CD4-positive, alpha-beta T cell (primary cell): ENCODE measurements around the gene C8B. TPM values are rescaled to one million over a fixed set of nuclear protein-coding genes. Genes with fewer than 3 reads are reported as not detected.

ENCODE experiments used
- ATAC-seq: fragments of 200-7000 bp; cut with Tn5 transposase; one replicate; pipeline ENCODE4 v1.10.0; 2022; ENCODE audit warnings: mild to moderate bottlenecking; ENCODE audit not compliant: poor library complexity
- CTCF ChIA-PET: fragments of 350-600 bp; sonication (Branson Sonifier 250); formaldehyde crosslinking; loops from one replicate; lab custom pipeline; 2021; ENCODE audit warnings: antibody characterized with exemption, inconsistent platforms; lab: Charles Lee
- POLR2A ChIA-PET: fragments of 350-600 bp; sonication (Branson Sonifier 250); formaldehyde crosslinking; loops from one replicate; lab custom pipeline; 2021; ENCODE audit warnings: antibody characterized with exemption, inconsistent platforms; lab: Charles Lee
- DNase-seq, 14 experiments: peaks; one replicate each; pipeline ENCODE4 v3.0.0-alpha.2; 2013 to 2020; ENCODE audit warnings: mixed read lengths in 2 of 14
- H3K27ac ChIP-seq, 2 donors: one replicate each; pipeline versions ENCODE4 v1.5.1 to v1.7.0; 2013; ENCODE audit warnings: low read length in 2 of 2, low read depth in 1 of 2, mild to moderate bottlenecking in 1 of 2
- H3K27me3 ChIP-seq, 2 experiments: 1 replicate in 1 of 2; 2 replicates in 1 of 2; pipeline versions ENCODE4 v1.6.1 to v1.7.0; 2013; ENCODE audit warnings: low read length in 2 of 2, control low read depth in 1 of 2, mild to moderate bottlenecking in 1 of 2, moderate library complexity in 1 of 2; ENCODE audit not compliant: insufficient read depth in 2 of 2, control insufficient read depth in 1 of 2
- H3K36me3 ChIP-seq: one replicate; pipeline ENCODE4 v1.6.1; 2013; ENCODE audit warnings: low read length, control low read depth; ENCODE audit not compliant: insufficient read depth
- H3K4me1 ChIP-seq: one replicate; pipeline ENCODE4 v1.6.1; 2013; ENCODE audit warnings: low read length, control low read depth; ENCODE audit not compliant: insufficient read depth
- H3K4me3 ChIP-seq: one replicate; pipeline ENCODE4 v1.5.1; 2013; ENCODE audit warnings: mild to moderate bottlenecking, low read length, moderate library complexity
- H3K9me3 ChIP-seq, 2 experiments: 1 replicate in 1 of 2; 2 replicates in 1 of 2; pipeline versions ENCODE4 v1.6.1 to v1.7.0; 2013; ENCODE audit warnings: low read length in 2 of 2, mild to moderate bottlenecking in 2 of 2, control low read depth in 1 of 2, moderate library complexity in 1 of 2; ENCODE audit not compliant: control insufficient read depth in 1 of 2, insufficient read depth in 1 of 2
- H3K27ac Mint-ChIP-seq: one replicate; pipeline ENCODE4 v1.8.0; 2020; ENCODE audit warnings: mixed read lengths
- H3K27me3 Mint-ChIP-seq: one replicate; pipeline ENCODE4 v1.8.0; 2021; ENCODE audit warnings: mixed read lengths
- H3K36me3 Mint-ChIP-seq: one replicate; pipeline ENCODE4 v1.8.0; 2021; ENCODE audit warnings: low read depth, mixed read lengths
- H3K4me1 Mint-ChIP-seq: one replicate; pipeline ENCODE4 v1.8.0; 2021; ENCODE audit warnings: low read depth, mixed read lengths
- H3K4me3 Mint-ChIP-seq: one replicate; pipeline ENCODE4 v1.8.0; 2020; ENCODE audit warnings: mild to moderate bottlenecking, mixed read lengths
- H3K9me3 Mint-ChIP-seq: one replicate; pipeline ENCODE4 v1.8.0; 2020; ENCODE audit warnings: mixed read lengths
- intact Hi-C, 2 experiments: fragments of 100-400 bp; cut with DNase I in 1 of 2; cut with micrococcal nuclease in 1 of 2; formaldehyde crosslinking; loops; one replicate each; pipeline versions ENCODE4 v1.15.1 to v1.9.0; 2023 to 2025; cut with DNase I, micrococcal nuclease
- total RNA-seq, 174 experiments: library from RNA in 2 of 174; stranded (reverse) in 2 of 174; gene quantifications; one replicate each; pipeline ENCODE4 v1.2.3 and lab custom pipeline; 2021 to 2026
- TF ChIP-seq, protein P1 (sequence below): fragments of 200-600 bp; IDR thresholded peaks from one replicate; pipeline ENCODE4 v1.8.0; 2022; ENCODE audit warnings: antibody characterized with exemption, mild to moderate bottlenecking

The C8B gene
- total RNA-seq, 2 experiments from 2014 or later: not detected

GRCh38 chr1:56927986-56928385, 37.8 kb downstream of the C8B start:
- intact Hi-C loops: loop anchor here in 1 of 2 experiments (10.0 kb wide), 1 partner anchor 63 kb away; no protein-coding TSS in a partner anchor
- ChIA-PET CTCF (no interaction called here), POLR2A (no interaction called here)
- H3K27ac Mint-ChIP-seq: no peak overlapping the region
- Histone ChIP-seq H3K4me1 (no peaks in the 10 kb centered on the region), H3K36me3 (no peaks in the 10 kb centered on the region), H3K27me3 (no peaks in the 10 kb centered on the region), H3K4me3 (no peak overlapping the region), H3K9me3 (no peaks in the 10 kb centered on the region), H3K27ac (no peak overlapping the region)
- ATAC-seq: no peak
- no peaks in the 10 kb centered on the region for H3K4me1 Mint-ChIP-seq
- H3K27me3 Mint-ChIP-seq: peaks cover 29% of the 10 kb centered on the region
- no peaks in the 10 kb centered on the region for H3K36me3 Mint-ChIP-seq
- TF ChIP-seq, protein P1, sequence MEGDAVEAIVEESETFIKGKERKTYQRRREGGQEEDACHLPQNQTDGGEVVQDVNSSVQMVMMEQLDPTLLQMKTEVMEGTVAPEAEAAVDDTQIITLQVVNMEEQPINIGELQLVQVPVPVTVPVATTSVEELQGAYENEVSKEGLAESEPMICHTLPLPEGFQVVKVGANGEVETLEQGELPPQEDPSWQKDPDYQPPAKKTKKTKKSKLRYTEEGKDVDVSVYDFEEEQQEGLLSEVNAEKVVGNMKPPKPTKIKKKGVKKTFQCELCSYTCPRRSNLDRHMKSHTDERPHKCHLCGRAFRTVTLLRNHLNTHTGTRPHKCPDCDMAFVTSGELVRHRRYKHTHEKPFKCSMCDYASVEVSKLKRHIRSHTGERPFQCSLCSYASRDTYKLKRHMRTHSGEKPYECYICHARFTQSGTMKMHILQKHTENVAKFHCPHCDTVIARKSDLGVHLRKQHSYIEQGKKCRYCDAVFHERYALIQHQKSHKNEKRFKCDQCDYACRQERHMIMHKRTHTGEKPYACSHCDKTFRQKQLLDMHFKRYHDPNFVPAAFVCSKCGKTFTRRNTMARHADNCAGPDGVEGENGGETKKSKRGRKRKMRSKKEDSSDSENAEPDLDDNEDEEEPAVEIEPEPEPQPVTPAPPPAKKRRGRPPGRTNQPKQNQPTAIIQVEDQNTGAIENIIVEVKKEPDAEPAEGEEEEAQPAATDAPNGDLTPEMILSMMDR: no peak
- DNase-seq: no peak
- no peaks in the 10 kb centered on the region for H3K9me3 Mint-ChIP-seq
- no peak overlapping the region for H3K4me3 Mint-ChIP-seq

DNA sequence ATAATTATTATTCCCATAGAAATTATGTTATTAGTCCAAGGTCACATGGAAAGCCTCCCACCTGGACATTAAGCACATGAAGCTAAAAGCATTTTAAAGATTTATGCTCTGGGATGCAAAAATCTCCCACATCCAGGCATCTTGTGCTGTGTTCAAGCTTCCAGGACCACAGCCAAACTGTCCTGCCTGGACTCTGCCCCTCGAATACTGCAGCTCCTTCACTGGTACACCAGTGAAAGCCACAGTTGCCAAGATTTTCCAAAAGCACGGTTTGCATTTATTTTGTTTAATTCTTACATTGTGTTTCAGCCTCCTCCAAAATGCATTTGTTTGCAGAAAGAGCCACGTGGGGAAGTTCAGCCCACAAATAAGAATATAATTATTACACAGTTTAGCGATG, 38.6 kb downstream of the C8B start:
- Histone ChIP-seq H3K27ac (no peak overlapping the region), H3K36me3 (no peaks in the 10 kb centered on the region), H3K4me1 (no peaks in the 10 kb centered on the region), H3K27me3 (no peaks in the 10 kb centered on the region), H3K9me3 (no peaks in the 10 kb centered on the region), H3K4me3 (no peak overlapping the region)
- H3K4me3 Mint-ChIP-seq: no peak overlapping the region
- peaks cover 28% of the 10 kb centered on the region for H3K27me3 Mint-ChIP-seq
- H3K9me3 Mint-ChIP-seq: no peaks in the 10 kb centered on the region
- ChIA-PET CTCF (no interaction called here), POLR2A (no interaction called here)
- no peak overlapping the region for H3K27ac Mint-ChIP-seq
- TF ChIP-seq, protein P1: no peak
- H3K36me3 Mint-ChIP-seq: no peaks in the 10 kb centered on the region
- no peaks in the 10 kb centered on the region for H3K4me1 Mint-ChIP-seq
- no peak for ATAC-seq
- DNase-seq: no peak
- intact Hi-C loops: loop anchor here in 1 of 2 experiments (10.0 kb wide), 1 partner anchor 62 kb away; no protein-coding TSS in a partner anchor

DNA sequence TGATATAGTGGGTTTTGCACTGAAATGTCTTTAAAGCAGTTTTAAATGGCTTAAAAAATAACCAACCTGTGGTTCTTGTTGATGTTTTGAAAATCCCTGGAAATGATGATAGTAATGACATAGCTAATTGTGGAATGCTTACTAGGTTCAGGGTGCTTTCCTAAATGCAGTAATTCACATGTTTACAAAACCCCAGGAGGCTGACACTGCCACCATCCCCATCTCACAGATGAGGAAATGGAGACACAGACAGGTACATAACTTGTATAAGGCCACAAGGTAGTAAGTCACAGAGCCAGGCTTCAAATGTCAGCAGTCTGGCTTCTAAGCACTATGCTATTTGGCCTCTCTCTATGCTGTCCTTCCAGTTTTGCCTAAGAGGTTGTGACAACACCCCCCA, 40.6 kb downstream of the C8B start:
- CTCF ChIA-PET: no interaction called here
- H3K4me1 Mint-ChIP-seq: no peaks in the 10 kb centered on the region
- no peak overlapping the region for H3K4me3 ChIP-seq

More for the DNA sequence above, 40.6 kb downstream of the C8B start:
- Mint-ChIP-seq H3K4me3 (no peak overlapping the region), H3K27me3 (peaks cover 30% of the 10 kb centered on the region), H3K9me3 (no peaks in the 10 kb centered on the region), H3K27ac (no peak overlapping the region), H3K36me3 (no peaks in the 10 kb centered on the region)
- Histone ChIP-seq H3K9me3 (no peaks in the 10 kb centered on the region), H3K4me1 (no peaks in the 10 kb centered on the region), H3K36me3 (no peaks in the 10 kb centered on the region), H3K27me3 (no peaks in the 10 kb centered on the region), H3K27ac (no peak overlapping the region)
- TF ChIP-seq, protein P1: no peak
- POLR2A ChIA-PET: no interaction called here
- intact Hi-C loops: loop anchor here in 1 of 2 experiments (10.0 kb wide), 1 partner anchor 60 kb away; no protein-coding TSS in a partner anchor
- no peak for ATAC-seq
- no peak for DNase-seq
